ENCODE results near the gene RTCA.
"Not testable (repeated sequence)": the region's sequence is repeated elsewhere in the genome, so short reads cannot be mapped to it uniquely, and the experiment has no call there.

RTCA gene

GRCh38 chr1:100249155-100249536 is 16.9 kb upstream of the RTCA start:
- TF ChIP-seq CTCF (IDR thresholded peaks at IDR 0.05; ENCODE audit: insufficient read depth, missing control alignments) = no peak
- DNase-seq (ENCODE audit: insufficient read length, low spot score) = no peak
- FAIRE-seq = no peak

- no peak for TF ChIP-seq CTCF (IDR thresholded peaks at IDR 0.05; ENCODE audit: insufficient read depth, missing control alignments)
- DNase-seq (ENCODE audit: insufficient read length, low spot score) (peak; percentile 63), FAIRE-seq (peak; percentile 89)
Observed at GRCh38 chr1:100249537-100250257, 16.3 kb upstream of the RTCA start, which contains the start of gene DBT. Gene DBT (minus strand): TSS chr1:100249834. CDS start chr1:100249820, 14 bp downstream.

- DNase-seq (ENCODE audit: insufficient read length, low spot score) = no peak
- no peak for TF ChIP-seq CTCF (IDR thresholded peaks at IDR 0.05; ENCODE audit: insufficient read depth, missing control alignments)
- FAIRE-seq = peak; percentile 80
Observed at GRCh38 chr1:100250264-100250663, 15.8 kb upstream of the RTCA start.

GRCh38 chr1:100250807-100251206 is 15.2 kb upstream of the RTCA start:
- TF ChIP-seq CTCF (IDR thresholded peaks at IDR 0.05; ENCODE audit: insufficient read depth, missing control alignments) = no peak
- FAIRE-seq = no peak
- DNase-seq (ENCODE audit: insufficient read length, low spot score) = no peak

- TF ChIP-seq CTCF (IDR thresholded peaks at IDR 0.05; ENCODE audit: insufficient read depth, missing control alignments) = no peak
- DNase-seq (ENCODE audit: insufficient read length, low spot score) = no peak
- no peak for FAIRE-seq
Observed at GRCh38 chr1:100252901-100253300, 13.1 kb upstream of the RTCA start.

GRCh38 chr1:100253552-100253951 is 12.5 kb upstream of the RTCA start:
- FAIRE-seq (no peak), DNase-seq (ENCODE audit: insufficient read length, low spot score) (no peak)
- no peak for TF ChIP-seq CTCF (IDR thresholded peaks at IDR 0.05; ENCODE audit: insufficient read depth, missing control alignments)

GRCh38 chr1:100256273-100256672 is 9.7 kb upstream of the RTCA start:
- not testable (repeated sequence) for FAIRE-seq

GRCh38 chr1:100258427-100258826 is 7.6 kb upstream of the RTCA start:
- not testable (repeated sequence) for FAIRE-seq; DNase-seq (ENCODE audit: insufficient read length, low spot score)

More at GRCh38 chr1:100256273-100256672, 9.7 kb upstream of the RTCA start:
- not testable (repeated sequence) for DNase-seq (ENCODE audit: insufficient read length, low spot score)
